Neural progenitor cell (in vitro differentiated cells): ENCODE results near the gene C7orf25.

ENCODE experiments used
- EZH2 ChIP-seq: fragments of 200-600 bp; sonication (generic); IDR thresholded peaks from 2 replicates; pipeline ENCODE4 v1.6.1; 2017; ENCODE audit warnings: antibody characterized with exemption, mild to moderate bottlenecking, moderate library complexity
- EZH2phosphoT487 ChIP-seq: fragments of 200-600 bp; sonication (generic); IDR thresholded peaks from 2 replicates; pipeline ENCODE4 v1.6.1; 2017; ENCODE audit warnings: antibody characterized with exemption
- TF ChIP-seq, protein P1 (sequence below): fragments of 200-600 bp; sonication (generic); IDR thresholded peaks from 2 replicates; pipeline ENCODE4 v1.5.1; 2017; ENCODE audit warnings: antibody characterized with exemption, mild to moderate bottlenecking

DNA sequence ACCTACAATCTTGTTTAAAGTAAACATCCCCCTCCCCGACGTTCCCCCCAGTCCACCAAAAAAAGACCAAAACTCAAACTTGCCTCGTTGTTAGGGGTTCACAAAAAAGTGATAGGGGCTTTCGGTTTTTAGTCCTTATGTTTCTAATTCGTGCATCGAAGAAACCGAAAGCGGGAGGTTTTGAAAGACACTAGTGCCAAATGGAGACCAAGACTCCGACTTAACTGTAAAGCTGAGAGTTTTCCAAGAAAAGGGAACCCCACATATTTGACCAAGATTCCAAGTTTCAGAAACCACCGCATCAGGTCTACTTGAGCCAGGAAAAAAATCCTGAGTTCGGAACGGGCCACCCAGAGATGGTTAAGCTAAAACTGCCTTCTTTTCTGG, 19.6 kb upstream of the C7orf25 start:
- TF ChIP-seq, protein P1, sequence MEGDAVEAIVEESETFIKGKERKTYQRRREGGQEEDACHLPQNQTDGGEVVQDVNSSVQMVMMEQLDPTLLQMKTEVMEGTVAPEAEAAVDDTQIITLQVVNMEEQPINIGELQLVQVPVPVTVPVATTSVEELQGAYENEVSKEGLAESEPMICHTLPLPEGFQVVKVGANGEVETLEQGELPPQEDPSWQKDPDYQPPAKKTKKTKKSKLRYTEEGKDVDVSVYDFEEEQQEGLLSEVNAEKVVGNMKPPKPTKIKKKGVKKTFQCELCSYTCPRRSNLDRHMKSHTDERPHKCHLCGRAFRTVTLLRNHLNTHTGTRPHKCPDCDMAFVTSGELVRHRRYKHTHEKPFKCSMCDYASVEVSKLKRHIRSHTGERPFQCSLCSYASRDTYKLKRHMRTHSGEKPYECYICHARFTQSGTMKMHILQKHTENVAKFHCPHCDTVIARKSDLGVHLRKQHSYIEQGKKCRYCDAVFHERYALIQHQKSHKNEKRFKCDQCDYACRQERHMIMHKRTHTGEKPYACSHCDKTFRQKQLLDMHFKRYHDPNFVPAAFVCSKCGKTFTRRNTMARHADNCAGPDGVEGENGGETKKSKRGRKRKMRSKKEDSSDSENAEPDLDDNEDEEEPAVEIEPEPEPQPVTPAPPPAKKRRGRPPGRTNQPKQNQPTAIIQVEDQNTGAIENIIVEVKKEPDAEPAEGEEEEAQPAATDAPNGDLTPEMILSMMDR, result no peak
- TF ChIP-seq EZH2phosphoT487 (no peak), EZH2 (no peak)
